ENCODE results near the gene ATP5PD.

GRCh38 chr17:75003070-75003956, 43.5 kb downstream of the ATP5PD start:
- no peak for TF ChIP-seq CTCF (IDR thresholded peaks at IDR 0.05; ENCODE audit: low read depth, low read length)
- no peak for TF ChIP-seq EZH2phosphoT487 (IDR thresholded peaks at IDR 0.05; ENCODE audit: low read depth)

All from OCI-LY3 (cell line).